HG03571 (cell line): Measurements from ENCODE around the gene ATF7IP.

Source experiments
- ATAC-seq: cut with Tn5 transposase; IDR thresholded peaks from one replicate; pipeline ENCODE4 v1.9.1; 2021; ENCODE audit not compliant: unreplicated experiment

ATF7IP gene

DNA sequence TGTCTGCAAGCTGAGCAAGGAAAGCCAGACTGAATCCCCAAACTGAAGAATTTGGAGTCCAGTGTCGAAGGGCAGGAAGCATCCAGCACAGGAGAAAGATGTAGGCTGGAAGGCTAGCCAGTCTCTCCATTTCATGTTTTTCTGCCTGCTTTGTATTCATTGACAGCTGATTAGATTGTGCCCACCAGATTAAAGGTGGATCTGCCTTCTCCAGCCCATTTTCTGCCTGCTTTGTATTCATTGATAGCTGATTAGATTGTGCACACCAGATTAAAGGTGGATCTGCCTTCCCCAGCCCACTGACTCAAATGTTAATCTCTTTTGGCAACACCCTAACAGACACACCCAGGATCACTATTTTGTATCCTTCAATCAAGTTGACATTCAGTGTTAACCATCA, 116.9 kb downstream of the ATF7IP start:
- no peak for ATAC-seq

DNA sequence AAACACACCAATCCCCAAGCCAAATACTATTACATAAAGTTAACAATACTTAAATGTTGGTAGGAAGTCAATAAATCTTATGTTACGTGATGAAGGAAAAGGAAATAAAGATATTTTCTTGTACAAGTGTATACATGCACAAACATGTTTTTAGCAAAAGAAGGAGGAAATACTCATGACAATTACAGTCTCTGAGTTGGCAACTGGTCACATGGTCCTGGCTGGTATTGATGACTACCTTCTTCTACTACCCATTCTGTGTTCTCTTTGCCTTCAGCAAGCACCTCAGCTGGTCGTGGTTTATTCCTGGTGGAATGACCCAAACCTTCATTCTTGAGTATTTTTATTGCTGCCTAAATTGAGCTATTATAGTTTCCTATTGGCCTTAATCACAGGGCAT, 117.4 kb downstream of the ATF7IP start:
- no peak for ATAC-seq

DNA sequence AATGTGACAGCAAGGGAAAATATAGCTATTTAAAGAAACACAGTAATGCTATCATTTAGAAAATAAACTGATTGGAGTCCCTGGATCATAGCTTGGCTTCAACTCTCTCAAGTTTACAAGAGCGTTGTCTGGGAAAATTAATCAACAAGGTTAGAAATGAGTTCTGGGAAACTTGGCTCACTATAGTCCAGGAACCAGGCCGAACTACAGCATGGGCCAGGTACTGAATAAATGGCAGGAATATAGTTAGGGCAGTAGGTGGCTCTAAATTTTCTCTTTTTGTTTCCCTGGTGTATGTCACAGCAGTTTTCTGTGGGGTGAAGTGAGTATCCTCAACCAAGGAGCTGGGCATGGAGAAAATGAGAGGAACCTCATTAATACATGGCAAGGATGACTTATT, 129.8 kb downstream of the ATF7IP start:
- no peak for ATAC-seq

DNA sequence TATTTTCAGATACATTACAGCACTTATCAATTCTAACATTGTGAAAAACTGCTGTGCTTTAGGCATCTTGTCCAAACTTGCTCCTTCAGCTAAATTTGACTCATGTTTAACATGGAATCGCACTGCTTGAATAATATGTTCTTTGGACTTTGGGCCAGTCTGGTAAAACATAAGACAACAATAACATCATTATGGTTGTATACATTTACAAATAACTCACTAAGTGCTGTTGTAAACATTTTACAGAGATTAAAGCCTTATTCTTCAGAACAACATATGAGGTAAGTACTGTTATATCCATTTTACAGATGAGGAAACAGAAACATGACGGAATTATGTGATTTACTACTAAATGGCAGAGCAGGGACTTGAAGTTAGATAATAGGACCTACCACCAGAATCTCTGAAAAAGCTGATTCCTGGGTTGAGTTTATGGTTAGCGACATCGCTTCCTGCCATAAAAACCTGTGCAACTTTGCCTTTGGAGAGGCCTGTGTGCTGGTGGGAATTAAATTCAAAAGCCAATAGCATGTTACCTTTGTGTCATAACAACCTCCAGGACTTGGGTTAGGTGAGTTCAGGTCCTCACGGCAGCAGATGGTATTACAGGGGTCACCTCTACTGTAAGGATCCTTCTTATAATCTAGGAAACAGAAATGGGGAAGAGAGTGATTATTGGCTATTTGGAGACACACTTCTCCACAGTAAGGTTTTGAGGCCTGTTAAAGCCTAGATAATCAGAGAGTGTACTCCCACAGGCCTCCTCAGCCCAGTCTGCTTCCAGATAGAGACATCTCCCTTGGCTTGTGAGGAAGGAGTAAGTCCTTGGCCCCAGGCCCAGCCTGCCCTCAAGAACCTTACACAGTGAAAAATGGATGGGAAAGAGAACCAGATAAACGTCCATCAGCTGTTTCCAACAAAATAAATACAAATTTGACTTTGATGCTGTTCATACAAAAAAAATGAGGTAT, 140.4 kb downstream of the ATF7IP start:
- no peak for ATAC-seq

DNA sequence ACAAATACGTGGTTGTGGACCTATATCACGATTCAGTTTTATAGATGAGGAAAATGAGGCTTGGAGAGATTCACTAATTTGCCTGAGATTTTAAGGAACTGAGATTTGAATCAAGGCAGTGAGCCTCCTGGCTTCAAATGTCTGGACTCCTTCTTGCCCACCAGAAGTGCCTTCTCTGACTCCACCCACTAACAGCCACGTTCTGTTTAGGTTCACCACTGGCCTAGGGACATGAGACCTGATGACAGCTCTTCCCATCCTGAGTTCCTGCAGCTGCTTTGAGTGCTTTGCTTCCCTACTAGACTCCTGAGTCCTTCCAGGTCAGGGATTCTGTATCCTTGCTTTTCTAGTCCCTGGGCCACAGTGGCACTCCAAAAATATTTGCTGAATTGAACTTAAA, 145.1 kb downstream of the ATF7IP start:
- no peak for ATAC-seq

DNA sequence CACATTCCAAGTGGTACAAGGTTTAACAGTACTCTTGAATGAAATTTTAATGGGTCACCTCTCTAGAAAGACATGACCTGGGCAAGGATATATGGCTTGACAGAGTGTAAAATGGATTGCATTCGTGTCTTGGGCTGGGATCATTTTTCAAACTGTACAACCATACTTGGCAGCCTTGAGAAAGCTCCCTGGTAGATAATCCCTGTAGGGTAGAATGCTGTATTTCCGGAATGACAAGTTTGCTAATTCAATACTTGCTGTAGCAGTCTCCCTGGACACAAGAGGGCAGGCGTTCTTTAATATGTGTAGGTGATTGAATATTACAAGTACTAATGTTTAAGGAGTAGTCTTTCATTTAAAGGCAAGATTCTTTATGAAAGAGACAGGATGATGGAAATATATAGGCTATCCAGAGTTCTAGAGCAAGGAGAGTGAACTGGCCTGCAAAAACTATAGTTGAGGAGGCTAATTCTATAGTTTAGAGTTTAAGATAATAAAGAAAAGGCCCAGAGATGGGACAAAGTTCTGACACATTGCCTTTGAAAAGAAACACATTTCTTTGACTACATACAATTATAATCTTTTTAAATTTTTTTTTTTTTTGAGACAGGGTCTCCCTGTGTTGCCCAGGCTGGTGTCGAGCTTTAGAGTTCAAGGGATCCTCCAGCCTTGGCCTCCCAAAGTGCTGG, 148.8 kb downstream of the ATF7IP start:
- no peak for ATAC-seq

DNA sequence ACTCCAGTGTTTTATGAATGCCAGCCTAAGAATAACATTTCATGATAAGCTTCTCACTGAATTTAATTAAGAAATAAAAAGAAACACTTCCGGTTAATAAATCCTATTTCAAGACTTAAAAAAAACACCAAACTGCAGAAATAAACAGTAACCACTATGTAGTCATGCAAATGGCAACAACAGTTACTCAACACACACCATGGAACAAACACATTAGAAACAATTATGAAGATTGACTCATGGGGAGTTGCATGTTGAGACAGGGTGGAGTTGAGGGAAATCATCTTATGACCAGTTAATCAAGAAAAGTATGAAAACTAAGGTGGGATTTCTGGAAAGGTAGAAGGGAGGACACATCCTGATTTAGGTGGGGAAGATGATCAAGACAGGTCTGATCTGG, 149.5 kb downstream of the ATF7IP start:
- ATAC-seq: no peak

DNA sequence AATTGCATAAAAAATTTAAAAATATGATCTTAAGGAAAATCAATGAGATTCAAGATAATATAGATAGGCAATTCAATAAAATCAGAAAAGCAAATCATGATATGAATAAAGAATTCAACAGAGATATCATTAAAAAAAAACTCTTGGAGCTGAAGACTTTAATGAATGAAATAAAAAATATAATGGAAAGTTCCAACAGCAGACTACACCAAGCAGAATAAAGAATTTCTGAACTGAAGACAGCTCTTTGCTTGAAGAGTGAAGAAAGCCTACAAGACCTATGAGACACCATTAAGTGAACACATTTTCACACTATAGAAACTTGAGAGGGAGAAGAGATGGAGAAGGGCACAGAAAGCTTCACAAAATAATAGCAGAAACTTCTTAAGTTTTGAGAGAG, 156.3 kb downstream of the ATF7IP start:
- ATAC-seq: no peak

DNA sequence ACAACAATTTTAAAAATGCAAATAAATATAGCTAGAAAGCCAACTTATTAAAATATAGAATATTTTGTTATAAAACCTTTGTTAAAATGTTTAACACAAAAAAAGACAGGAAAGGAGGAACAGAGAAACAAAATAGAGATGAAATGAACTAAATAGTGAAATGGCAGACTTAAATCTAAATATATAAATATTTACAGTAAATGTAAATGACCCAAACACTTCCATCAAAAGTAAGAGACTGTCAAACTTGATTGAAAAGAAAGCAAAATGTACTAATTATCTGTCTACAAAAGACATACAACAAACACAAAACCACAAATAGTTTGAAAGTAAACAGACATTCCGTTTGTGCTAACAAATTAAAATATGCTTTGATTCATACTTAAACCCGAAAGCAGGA, 160.5 kb downstream of the ATF7IP start:
- no peak for ATAC-seq

DNA sequence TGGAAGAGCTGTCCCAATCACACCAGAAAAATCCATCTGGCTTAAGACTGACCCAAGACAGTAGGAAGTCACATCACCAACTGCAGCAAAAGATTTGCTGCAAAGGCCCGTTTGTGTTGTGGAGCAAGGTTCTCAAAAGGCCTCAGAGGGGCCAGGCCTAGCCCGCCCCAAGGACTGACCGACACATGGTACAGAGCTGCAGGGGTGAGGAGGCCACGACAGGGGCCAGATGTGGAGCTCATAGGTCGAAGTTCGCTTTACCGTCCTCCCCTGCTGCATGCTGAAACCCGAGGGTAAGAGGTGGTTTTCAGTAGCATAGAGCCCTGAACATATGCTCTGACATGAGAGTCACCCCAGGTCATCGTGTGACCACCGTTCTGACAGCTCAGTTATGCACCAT, 166.7 kb downstream of the ATF7IP start:
- no peak for ATAC-seq

DNA sequence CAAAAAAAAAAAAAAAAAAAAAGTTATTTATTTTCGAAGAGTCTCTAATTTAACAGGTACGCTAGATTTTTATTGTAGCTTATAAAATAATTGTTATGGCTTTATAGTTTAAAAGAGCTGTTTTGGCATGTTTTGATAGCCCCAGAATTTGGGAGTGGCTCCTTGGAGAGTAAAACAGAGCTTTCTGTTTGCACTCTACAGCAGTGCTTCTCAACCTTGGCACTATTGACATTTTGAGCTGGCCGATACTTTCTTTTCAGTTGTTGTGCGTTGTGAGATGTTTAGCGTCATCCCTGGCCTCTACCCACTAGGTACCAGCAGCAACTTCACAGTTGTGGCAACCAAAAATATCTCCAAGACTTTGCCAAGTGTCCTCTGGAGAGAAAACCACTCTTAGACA, 171.6 kb downstream of the ATF7IP start:
- ATAC-seq: no peak

DNA sequence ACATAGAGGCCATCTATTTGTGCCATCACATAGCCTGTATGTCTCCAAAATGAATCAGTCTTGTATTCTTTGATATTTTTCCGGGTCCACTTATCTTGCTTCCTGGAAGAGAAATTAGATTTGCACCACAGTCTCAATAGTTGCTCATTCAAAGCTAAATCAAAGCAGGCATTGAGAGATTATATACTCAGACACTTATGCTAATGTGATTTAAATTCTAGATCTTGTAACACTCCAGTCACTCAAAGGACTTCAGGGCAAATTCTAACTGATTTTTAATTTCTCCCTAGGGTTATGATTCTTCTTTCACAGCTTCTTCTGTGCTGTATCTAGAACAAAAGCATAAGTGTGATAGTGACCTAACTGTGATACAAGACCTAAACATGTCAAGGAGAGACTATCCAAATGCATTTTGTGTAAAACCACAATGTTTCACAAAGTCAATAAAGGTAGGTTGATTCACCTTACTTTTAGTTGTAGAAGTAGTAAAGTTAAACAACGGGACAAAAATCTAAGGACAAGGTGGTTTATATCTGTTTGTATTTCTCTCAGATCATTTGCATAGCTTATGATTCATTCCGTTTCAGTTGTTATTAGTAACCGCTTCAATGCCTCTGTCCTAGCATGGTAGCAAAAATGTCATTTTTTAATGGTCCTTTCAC, 175.4 kb downstream of the ATF7IP start:
- ATAC-seq: no peak

DNA sequence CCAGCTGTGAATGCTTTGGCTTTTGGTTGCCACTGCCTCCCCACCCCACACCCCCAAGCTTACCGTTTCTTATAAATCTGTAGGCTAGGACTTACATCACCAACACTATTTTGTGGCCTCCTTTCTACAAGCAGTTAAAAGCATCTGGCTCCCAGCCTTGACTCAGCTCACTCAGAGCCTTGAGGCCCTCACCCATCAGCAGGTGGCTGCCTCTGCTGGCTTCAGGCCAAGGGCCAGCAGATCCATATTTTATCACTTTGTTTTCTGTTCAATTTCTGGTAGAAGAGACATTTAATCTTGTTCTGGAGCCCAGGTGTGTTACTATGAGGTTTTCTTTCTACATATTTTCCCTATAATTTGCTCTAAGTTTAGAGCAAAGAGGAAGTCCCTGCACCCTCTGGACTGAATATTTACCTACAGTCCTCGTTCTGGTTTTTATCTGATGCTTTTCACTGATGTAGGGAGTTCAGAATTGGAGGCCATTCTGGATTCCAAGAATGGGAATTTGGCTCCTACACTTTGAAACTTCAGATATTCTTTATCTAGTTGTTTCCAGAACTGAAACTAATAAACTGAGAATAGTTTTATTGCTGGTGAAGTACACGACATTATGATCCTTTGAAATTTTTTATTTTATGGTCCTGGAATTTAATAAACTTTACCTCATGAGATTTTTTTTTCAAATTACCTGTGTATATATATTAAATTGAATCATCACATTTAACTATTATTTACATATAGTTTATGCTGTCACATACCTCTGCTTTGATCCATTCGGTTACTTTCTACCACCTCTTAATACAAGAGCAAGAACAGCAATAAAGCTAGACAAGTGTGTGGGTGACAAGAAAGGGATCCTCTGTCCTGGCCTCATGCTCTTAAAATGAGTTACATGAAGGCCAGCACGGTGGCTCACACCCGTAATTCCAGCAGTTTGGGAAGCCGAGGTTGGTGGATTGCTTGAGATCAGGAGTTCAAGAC, 180.0 kb downstream of the ATF7IP start:
- no peak for ATAC-seq

DNA sequence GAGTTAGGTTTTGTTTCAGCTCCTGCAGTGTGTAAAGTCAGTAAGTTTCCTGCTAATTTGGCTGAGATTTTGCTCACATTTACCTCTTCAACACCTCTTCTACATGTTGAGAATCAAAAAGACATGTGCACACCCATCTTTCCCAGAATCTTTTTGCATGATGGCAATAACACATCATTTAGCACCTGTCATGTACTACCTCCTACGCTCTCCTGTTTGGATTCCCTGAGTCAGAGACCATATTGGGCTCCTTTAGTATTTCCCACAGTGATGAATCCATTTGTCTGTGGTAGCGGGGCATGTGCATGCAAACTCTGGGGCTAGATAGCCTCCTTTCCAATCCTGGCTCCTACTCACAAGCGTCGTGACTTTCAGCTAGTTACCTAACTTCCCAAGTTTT, 182.1 kb downstream of the ATF7IP start:
- ATAC-seq: no peak

DNA sequence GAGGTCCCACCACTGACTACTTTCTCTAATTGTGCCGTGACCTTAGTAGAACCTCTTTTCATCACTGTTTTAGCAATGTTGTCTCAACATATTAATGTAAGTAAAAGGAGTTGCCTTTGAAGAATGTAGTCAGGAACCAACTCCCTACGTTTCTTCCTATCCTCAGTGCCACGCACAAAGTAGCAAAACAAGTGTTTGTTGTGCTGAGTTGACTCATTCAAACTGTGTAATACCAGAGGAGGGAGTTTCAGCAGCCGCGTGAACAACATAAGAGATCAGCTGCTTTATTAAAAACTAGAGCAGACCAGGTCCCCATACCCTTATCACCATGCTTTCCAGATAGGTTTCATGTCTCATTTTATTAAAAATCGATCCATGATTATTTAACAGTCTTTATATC, 183.1 kb downstream of the ATF7IP start:
- no peak for ATAC-seq
